PC-9 (cell line): Measurements from ENCODE around the gene HTR1E.

Source experiments
- CTCF ChIP-seq: fragments of 200-600 bp; sonication (generic); conservative IDR thresholded peaks from 2 replicates; pipeline ENCODE4 v1.6.1; 2017; ENCODE audit warnings: mixed run types, antibody characterized with exemption, mild to moderate bottlenecking, moderate library complexity
- EZH2 ChIP-seq: fragments of 200-600 bp; sonication (generic); IDR thresholded peaks from 2 replicates; pipeline ENCODE4 v1.8.0; 2017; ENCODE audit warnings: antibody characterized with exemption, low read depth

GRCh38 chr6:87016772-87017171 lies 79.4 kb downstream of the HTR1E start:
- TF ChIP-seq EZH2 (no peak), CTCF (no peak)
